Inflammatory macrophage (primary cell): Measurements from ENCODE around the gene CRYGB.
A peak's percentile ranks its signal among the peaks of the same experiment; 100 is the strongest.

Source experiments
- DNase-seq, 2 donors: peaks; one replicate each; pipeline ENCODE4 v3.0.0-alpha.2; 2020 to 2022
- total RNA-seq, 18 experiments: gene quantifications; one replicate each; lab custom pipeline; 2026; ENCODE audit warnings: mixed read lengths in 6 of 18, inconsistent platforms in 2 of 18; lab: John Stamatoyannopoulos, UW

CRYGB gene, protein sequence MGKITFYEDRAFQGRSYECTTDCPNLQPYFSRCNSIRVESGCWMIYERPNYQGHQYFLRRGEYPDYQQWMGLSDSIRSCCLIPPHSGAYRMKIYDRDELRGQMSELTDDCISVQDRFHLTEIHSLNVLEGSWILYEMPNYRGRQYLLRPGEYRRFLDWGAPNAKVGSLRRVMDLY
- total RNA-seq = 0 to 0.07 (median 0) reads per million in 18 experiments

GRCh38 chr2:208146006-208146405 lies at the start of gene CRYGB:
TSS of gene CRYGB (minus strand) at chr2:208146158. CDS start at chr2:208146120, 38 bp downstream.
- no peak for DNase-seq

GRCh38 chr2:208195531-208195930 lies 49.6 kb upstream of the CRYGB start:
- DNase-seq = no peak

DNA sequence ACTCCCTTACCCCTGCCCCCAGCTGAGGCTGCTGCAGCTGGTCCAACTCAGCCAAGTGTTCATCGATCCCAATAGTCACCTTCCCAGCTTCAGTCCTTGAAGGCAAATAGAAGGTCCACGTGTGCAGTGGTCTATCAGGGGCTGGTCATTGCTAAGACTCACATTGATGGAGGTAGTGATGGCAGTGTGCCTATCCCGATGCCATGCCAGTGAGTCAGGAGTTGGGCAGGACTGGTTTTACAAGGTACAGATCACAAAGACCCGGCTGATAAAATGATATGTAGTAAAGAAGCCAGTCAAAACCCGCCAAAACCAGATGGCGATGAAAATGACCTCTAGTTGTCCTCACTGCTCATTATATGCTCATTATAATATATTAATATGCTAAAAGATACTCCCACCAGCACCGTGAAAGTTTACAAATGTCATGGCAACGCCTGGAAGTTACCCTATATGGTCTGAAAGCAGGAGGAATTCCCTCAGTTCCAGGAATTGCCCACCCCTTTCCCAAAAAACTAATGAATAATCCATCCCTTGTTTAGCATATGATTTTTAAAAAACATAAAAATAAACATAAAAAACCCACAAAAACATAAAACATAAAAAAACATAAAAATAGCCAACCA lies 46.8 kb upstream of the CRYGB start:
- DNase-seq = no peak

DNA sequence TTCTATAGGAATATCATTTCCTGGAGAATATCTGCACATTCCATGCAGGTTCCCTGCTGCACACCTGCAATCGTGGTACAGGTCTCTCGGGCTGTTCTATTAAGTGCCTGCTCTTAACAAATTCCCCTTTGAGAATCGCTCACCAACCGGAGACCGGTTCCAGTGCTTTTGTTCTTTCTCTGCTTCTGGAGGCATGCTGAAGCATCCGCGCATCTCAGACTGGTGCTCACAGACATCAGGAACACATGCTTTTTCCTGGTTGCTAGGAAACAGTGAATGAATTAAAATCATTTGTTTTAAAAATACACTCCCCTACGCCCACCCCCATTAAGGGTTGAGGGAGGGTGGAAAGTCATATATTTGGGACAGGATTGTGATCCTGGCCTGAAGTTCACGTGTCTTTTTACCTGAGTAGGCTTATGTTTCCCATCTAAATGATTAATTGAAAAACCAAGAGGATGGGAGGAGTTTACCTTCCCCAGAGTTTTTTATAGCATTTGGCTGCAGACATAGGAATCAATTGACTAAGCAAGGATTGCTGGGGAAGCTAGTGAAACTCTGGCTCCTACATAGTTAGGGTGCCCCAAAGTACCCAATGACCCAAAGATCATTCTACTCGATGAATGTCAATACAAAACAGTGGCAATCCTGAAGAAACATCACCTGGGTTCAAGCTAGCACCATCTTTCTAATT lies 44.0 kb upstream of the CRYGB start, which contains the start of gene C2orf80:
C2orf80 (minus strand) TSS at position 221 of the 694 bp plus-strand sequence. CDS start 3,044 bp downstream, outside the sequence.
- no peak for DNase-seq

GRCh38 chr2:208189069-208189809 lies 43.3 kb upstream of the CRYGB start:
- no peak for DNase-seq

GRCh38 chr2:208186893-208187292 lies 40.9 kb upstream of the CRYGB start:
- no peak for DNase-seq

DNA sequence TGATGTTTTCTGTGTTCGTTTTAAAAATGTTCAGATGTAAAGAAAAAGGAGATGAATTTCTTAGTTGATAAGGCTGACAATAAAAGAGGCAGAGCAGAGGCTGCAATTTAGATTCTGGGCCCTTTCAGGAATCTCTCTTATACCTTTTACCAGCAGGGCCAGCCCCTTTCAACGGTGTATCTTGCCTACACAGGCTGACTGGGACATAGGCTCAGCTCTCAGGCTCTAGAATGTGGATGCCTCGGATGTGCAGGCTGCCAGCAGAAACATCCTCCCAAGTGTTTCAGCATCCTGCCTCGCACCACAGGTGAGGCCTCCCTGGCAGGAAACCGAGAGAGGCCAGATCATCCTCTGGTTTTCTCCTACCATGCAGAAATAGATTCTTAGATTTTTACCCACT lies 40.5 kb upstream of the CRYGB start:
- no peak for DNase-seq

- DNase-seq = peak in 1 of 2 donors; percentile 19
Measured at GRCh38 chr2:208183972-208184705, 38.2 kb upstream of the CRYGB start.

- peak in 1 of 2 donors; percentile 29 for DNase-seq
Measured at GRCh38 chr2:208183526-208183925, 37.6 kb upstream of the CRYGB start.

GRCh38 chr2:208182835-208183234 lies 36.9 kb upstream of the CRYGB start:
- DNase-seq = peak in 1 of 2 donors; percentile 28

GRCh38 chr2:208179028-208179609 lies 33.2 kb upstream of the CRYGB start:
- DNase-seq = no peak

- DNase-seq = no peak
Measured at GRCh38 chr2:208175840-208176153, 29.8 kb upstream of the CRYGB start.

DNA sequence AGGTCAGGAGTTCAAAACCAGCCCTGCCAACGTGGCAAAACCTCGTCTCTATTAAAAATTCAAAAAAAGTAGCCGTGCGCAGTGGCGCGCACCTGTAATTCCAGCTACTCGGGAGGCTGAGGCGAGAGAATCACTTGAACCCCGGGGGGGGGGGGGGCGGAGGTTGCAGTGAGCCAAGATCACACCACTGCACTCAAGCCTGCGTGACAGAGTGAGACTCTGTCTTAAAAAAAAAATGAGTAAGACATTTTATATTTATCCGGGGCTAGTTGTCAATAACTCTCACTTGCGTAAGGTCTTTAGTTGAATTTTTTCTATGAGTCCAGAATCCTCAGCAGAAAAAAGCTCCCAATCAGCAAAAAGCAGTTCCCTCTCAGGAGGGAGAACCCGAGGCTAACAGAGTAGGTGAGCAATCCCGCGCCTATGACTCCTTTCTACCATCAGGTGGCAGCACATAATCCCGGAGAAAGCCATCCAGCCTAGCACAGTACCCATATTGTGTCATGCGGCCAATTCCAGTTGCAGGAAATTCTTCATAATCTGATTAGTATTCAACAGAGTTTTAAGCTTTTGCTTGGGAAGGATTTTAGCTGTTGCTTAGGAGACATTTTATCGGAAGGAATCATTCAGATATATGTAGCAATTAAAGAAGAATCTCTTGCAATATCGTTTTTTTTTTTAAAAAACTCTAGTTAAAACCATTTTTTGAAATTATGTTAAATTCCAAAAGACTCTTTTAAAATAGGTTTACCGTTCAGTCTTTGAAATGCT lies 29.3 kb upstream of the CRYGB start:
- peak; percentile 93 for DNase-seq

GRCh38 chr2:208174144-208174543 lies 28.2 kb upstream of the CRYGB start:
- no peak for DNase-seq

DNA sequence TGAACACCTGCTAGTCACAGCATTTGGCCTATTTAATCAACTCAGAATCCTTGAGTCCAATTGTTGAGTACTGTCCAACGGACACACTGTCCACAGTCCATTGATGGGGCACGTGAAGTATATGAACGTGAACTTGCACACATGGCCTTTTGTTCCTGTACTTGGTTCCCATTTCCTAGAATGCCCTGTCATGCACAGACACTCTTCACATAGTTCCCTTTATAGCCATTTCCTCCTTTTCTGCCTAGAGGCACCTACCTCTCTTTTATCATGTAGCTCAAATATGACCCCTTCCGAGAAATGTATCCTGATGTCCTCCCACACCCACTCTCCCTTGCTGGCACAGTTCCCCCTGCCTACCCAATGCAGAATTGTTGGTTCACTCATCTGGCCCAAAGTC lies 26.2 kb upstream of the CRYGB start:
- DNase-seq = peak; percentile 86 to 95

GRCh38 chr2:208164951-208165755 lies 19.2 kb upstream of the CRYGB start:
- no peak for DNase-seq

- no peak for DNase-seq
Measured at GRCh38 chr2:208163489-208163888, 17.5 kb upstream of the CRYGB start, which contains the start of gene CRYGA. TSS of gene CRYGA (minus strand) at chr2:208163589. CDS start at chr2:208163556, 33 bp downstream.

- DNase-seq = no peak
Measured at GRCh38 chr2:208156439-208156838, 10.5 kb upstream of the CRYGB start.

DNA sequence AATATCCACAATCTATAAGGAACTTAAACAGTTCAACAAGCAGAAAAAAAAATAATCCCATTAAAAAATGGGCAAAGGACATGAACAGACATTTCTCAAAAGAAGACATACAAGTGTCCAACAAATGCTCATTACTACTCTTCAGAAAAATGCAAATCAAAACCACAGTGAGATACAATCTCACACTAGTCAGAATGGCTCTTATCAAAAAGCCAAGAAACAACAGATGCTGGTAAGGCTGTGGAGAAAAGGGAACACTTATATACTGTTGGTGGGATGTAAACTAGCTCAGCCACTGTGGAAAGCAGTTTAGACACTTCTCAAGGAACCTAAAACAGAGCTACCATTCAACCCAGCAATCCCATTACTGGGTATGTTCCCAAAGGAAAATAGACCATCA lies 7.2 kb upstream of the CRYGB start:
- DNase-seq = no peak

GRCh38 chr2:208150956-208151355 lies 5.0 kb upstream of the CRYGB start:
- DNase-seq = peak; percentile 65 to 83
